Trophoblast cell (in vitro differentiated cells and primary cell): Measurements from ENCODE around the gene BLNK.
A peak's percentile ranks its signal among the peaks of the same experiment; 100 is the strongest.

Experiments
- DNase-seq, 2 donors: peaks; one replicate each; pipeline ENCODE4 v3.0.0-alpha.2; 2016
- H2AFZ ChIP-seq: 2 replicates; pipeline ENCODE4 v1.6.1; 2013; ENCODE audit warnings: low read length, moderate library complexity, mild to moderate bottlenecking; ENCODE audit not compliant: insufficient read depth, poor library complexity
- H2AK5ac ChIP-seq: 2 replicates; pipeline ENCODE4 v1.6.1; 2013; ENCODE audit warnings: mild to moderate bottlenecking, low read length
- H2BK120ac ChIP-seq: 2 replicates; pipeline ENCODE4 v1.6.1; 2013; ENCODE audit warnings: low read length, mild to moderate bottlenecking, moderate library complexity; ENCODE audit not compliant: insufficient read depth, poor library complexity
- H2BK12ac ChIP-seq: 2 replicates; pipeline ENCODE4 v1.6.1; 2013; ENCODE audit warnings: mild to moderate bottlenecking, low read length, moderate library complexity
- H2BK5ac ChIP-seq: 2 replicates; pipeline ENCODE4 v1.6.1; 2013; ENCODE audit warnings: low read length, low read depth, moderate library complexity, mild to moderate bottlenecking; ENCODE audit not compliant: poor library complexity
- H3K14ac ChIP-seq: 2 replicates; pipeline ENCODE4 v1.6.1; 2013; ENCODE audit warnings: mild to moderate bottlenecking, low read length
- H3K18ac ChIP-seq: 2 replicates; pipeline ENCODE4 v1.6.1; 2013; ENCODE audit warnings: mild to moderate bottlenecking, low read length
- H3K23ac ChIP-seq: 2 replicates; pipeline ENCODE4 v1.6.1; 2013; ENCODE audit warnings: low read length
- H3K27ac ChIP-seq: 2 replicates; pipeline ENCODE4 v1.5.1; 2013; ENCODE audit warnings: low read depth, mild to moderate bottlenecking, inconsistent platforms, low read length, moderate library complexity
- H3K27me3 ChIP-seq: 2 replicates; pipeline ENCODE4 v1.6.1; 2013; ENCODE audit warnings: inconsistent platforms, mild to moderate bottlenecking, low read length, moderate library complexity; ENCODE audit not compliant: insufficient read depth
- H3K36me3 ChIP-seq, 2 experiments: 1 replicate in 1 of 2; 2 replicates in 1 of 2; pipeline ENCODE4 v1.6.1; 2013; ENCODE audit warnings: low read length in 2 of 2, mild to moderate bottlenecking in 2 of 2, moderate library complexity in 1 of 2; ENCODE audit not compliant: insufficient read depth in 2 of 2, control insufficient read depth in 1 of 2
- H3K4ac ChIP-seq: 2 replicates; pipeline ENCODE4 v1.6.1; 2013; ENCODE audit warnings: low read depth, mild to moderate bottlenecking, low read length, moderate library complexity
- H3K4me1 ChIP-seq, 2 experiments: 1 replicate in 1 of 2; 2 replicates in 1 of 2; pipeline ENCODE4 v1.6.1; 2013; ENCODE audit warnings: low read length in 2 of 2, mild to moderate bottlenecking in 2 of 2, moderate library complexity in 1 of 2; ENCODE audit not compliant: insufficient read depth in 2 of 2, control insufficient read depth in 1 of 2
- H3K4me2 ChIP-seq: 2 replicates; pipeline ENCODE4 v1.6.1; 2013; ENCODE audit warnings: inconsistent platforms, mild to moderate bottlenecking, low read length, moderate library complexity
- H3K4me3 ChIP-seq: 2 replicates; pipeline ENCODE4 v1.5.1; 2013; ENCODE audit warnings: mild to moderate bottlenecking, low read depth, low read length, inconsistent platforms
- H3K79me1 ChIP-seq: one replicate; pipeline ENCODE4 v1.6.1; 2013; ENCODE audit warnings: low read length
- H3K79me2 ChIP-seq: 2 replicates; pipeline ENCODE4 v1.6.1; 2013; ENCODE audit warnings: low read length, mild to moderate bottlenecking; ENCODE audit not compliant: control insufficient read depth, insufficient read depth, poor library complexity
- H3K9ac ChIP-seq: 2 replicates; pipeline ENCODE4 v1.6.1; 2013; ENCODE audit warnings: mild to moderate bottlenecking, low read length
- H3K9me3 ChIP-seq: 2 replicates; pipeline ENCODE4 v1.6.1; 2013; ENCODE audit warnings: low read depth, mild to moderate bottlenecking, control low read depth, inconsistent platforms, low read length; ENCODE audit not compliant: insufficient read depth
- H4K12ac ChIP-seq: 2 replicates; pipeline ENCODE4 v1.6.1; 2013; ENCODE audit warnings: low read depth, mild to moderate bottlenecking, low read length, moderate library complexity
- H4K8ac ChIP-seq: 2 replicates; pipeline ENCODE4 v1.6.1; 2013; ENCODE audit warnings: low read depth, mild to moderate bottlenecking, low read length, moderate library complexity
- H4K91ac ChIP-seq: one replicate; pipeline ENCODE4 v1.6.1; 2013; ENCODE audit warnings: low read depth, mild to moderate bottlenecking, low read length, moderate library complexity
- WGBS: extraction: QIAGEN DNeasy Blood & Tissue Kit; methylation state at CpG from one replicate; pipeline ENCODE4 v1.1.7; 2013; ENCODE audit warnings: missing lambda C conversion rate; ENCODE audit not compliant: insufficient read length, insufficient coverage; ENCODE audit errors: extremely low coverage; 5-methylcytosine and 5-hydroxymethylcytosine counted together

BLNK gene

GRCh38 chr10:96287392-96288105 lies 16.2 kb upstream of the BLNK start:
- no peak overlapping the region for H3K4me2 ChIP-seq
- H2AFZ ChIP-seq = no peak overlapping the region
- no CpG with 5 or more reads among the region's 6 CpGs for WGBS

GRCh38 chr10:96285331-96285752 lies 14.0 kb upstream of the BLNK start:
- Histone ChIP-seq H3K9ac (no peak overlapping the region), H3K79me2 (peaks cover 3% of the 10 kb centered on the region), H2AK5ac (peak overlapping the region; percentile 45), H3K36me3 (no peaks in the 10 kb centered on the region), H3K79me1 (peaks cover 15% of the 10 kb centered on the region), H3K14ac (no peak overlapping the region), H2BK12ac (peak overlapping the region; percentile 42), H4K91ac (no peak overlapping the region), H3K4me3 (no peak overlapping the region), H3K4me1 (peaks cover 7 to 15% of the 10 kb centered on the region in 2 experiments), H3K27ac (no peak overlapping the region), H3K23ac (no peak overlapping the region), H3K4me2 (no peak overlapping the region), H3K9me3 (no peaks in the 10 kb centered on the region), H3K27me3 (no peaks in the 10 kb centered on the region), H2BK5ac (no peak overlapping the region), H4K12ac (no peak overlapping the region), H4K8ac (no peak overlapping the region), H3K4ac (no peak overlapping the region), H3K18ac (no peak overlapping the region), H2BK120ac (no peak overlapping the region), H2AFZ (no peak overlapping the region)
- DNase-seq = peak in 1 of 2 donors; percentile 68
- no CpG with 5 or more reads among the region's 8 CpGs for WGBS

More at GRCh38 chr10:96287392-96288105, 16.2 kb upstream of the BLNK start:
- peaks cover 15% of the 10 kb centered on the region for H3K79me1 ChIP-seq
- H2BK120ac ChIP-seq = peak overlapping the region; percentile 48
- no peak overlapping the region for H3K23ac ChIP-seq
- H2BK5ac ChIP-seq = peak overlapping the region; percentile 31
- H3K36me3 ChIP-seq = no peaks in the 10 kb centered on the region
- H2AK5ac ChIP-seq = no peak overlapping the region
- peak overlapping the region; percentile 84 for H2BK12ac ChIP-seq
- no peaks in the 10 kb centered on the region for H3K9me3 ChIP-seq
- peak overlapping the region; percentile 63 for H4K8ac ChIP-seq
- no peak overlapping the region for H3K4me3 ChIP-seq
- peak overlapping the region; percentile 65 for H3K27ac ChIP-seq
- no peak overlapping the region for H3K18ac ChIP-seq
- H4K12ac ChIP-seq = no peak overlapping the region
- peak; percentile 68 to 90 for DNase-seq
- H3K27me3 ChIP-seq = no peaks in the 10 kb centered on the region
- H4K91ac ChIP-seq = peak overlapping the region; percentile 26
- H3K14ac ChIP-seq = peak overlapping the region; percentile 53
- H3K4me1 ChIP-seq = peaks cover 7 to 15% of the 10 kb centered on the region in 2 experiments
- no peak overlapping the region for H3K9ac ChIP-seq
- H3K79me2 ChIP-seq = peaks cover 3% of the 10 kb centered on the region
- no peak overlapping the region for H3K4ac ChIP-seq

- peaks cover 12% of the 10 kb centered on the region for H3K79me1 ChIP-seq
- H2BK120ac ChIP-seq = no peak overlapping the region
- no peak overlapping the region for H2AK5ac ChIP-seq
- H3K4ac ChIP-seq = no peak overlapping the region
- H3K4me2 ChIP-seq = no peak overlapping the region
- no peak overlapping the region for H4K8ac ChIP-seq
- peak; percentile 70 to 95 for DNase-seq
- no peak overlapping the region for H3K27ac ChIP-seq
- peaks cover 3% of the 10 kb centered on the region for H3K79me2 ChIP-seq
- H3K9me3 ChIP-seq = no peaks in the 10 kb centered on the region
- no peak overlapping the region for H3K14ac ChIP-seq
- no peak overlapping the region for H4K12ac ChIP-seq
- H2BK12ac ChIP-seq = no peak overlapping the region
- H3K27me3 ChIP-seq = no peaks in the 10 kb centered on the region
- no peaks in the 10 kb centered on the region for H3K36me3 ChIP-seq
- H3K18ac ChIP-seq = no peak overlapping the region
- H4K91ac ChIP-seq = no peak overlapping the region
- H3K4me3 ChIP-seq = no peak overlapping the region
- no peak overlapping the region for H3K9ac ChIP-seq
- no CpG with 5 or more reads among the region's 6 CpGs for WGBS
- no peak overlapping the region for H3K23ac ChIP-seq
- H2BK5ac ChIP-seq = no peak overlapping the region
- H2AFZ ChIP-seq = no peak overlapping the region
- H3K4me1 ChIP-seq = peaks cover 7 to 12% of the 10 kb centered on the region in 2 experiments
Measured at GRCh38 chr10:96283756-96284155, 12.4 kb upstream of the BLNK start.

GRCh38 chr10:96283351-96283750 lies 12.0 kb upstream of the BLNK start:
- peak overlapping the region; percentile 53 for H2AK5ac ChIP-seq
- peaks cover 7 to 12% of the 10 kb centered on the region in 2 experiments for H3K4me1 ChIP-seq
- no CpG with 5 or more reads among the region's 2 CpGs for WGBS
- H3K36me3 ChIP-seq = no peaks in the 10 kb centered on the region
- H3K23ac ChIP-seq = no peak overlapping the region
- peak overlapping the region; percentile 74 for H4K91ac ChIP-seq
- H3K79me2 ChIP-seq = peaks cover 3% of the 10 kb centered on the region
- H2AFZ ChIP-seq = no peak overlapping the region
- peak overlapping the region; percentile 89 for H4K8ac ChIP-seq
- peak overlapping the region; percentile 65 for H3K27ac ChIP-seq
- no peaks in the 10 kb centered on the region for H3K27me3 ChIP-seq
- no peak overlapping the region for H4K12ac ChIP-seq
- H3K4me2 ChIP-seq = no peak overlapping the region
- H3K9ac ChIP-seq = no peak overlapping the region
- peak overlapping the region; percentile 91 for H2BK12ac ChIP-seq
- no peak overlapping the region for H3K4me3 ChIP-seq
- H2BK120ac ChIP-seq = peak overlapping the region; percentile 96
- H3K79me1 ChIP-seq = peaks cover 11% of the 10 kb centered on the region
- peak overlapping the region; percentile 82 for H3K14ac ChIP-seq
- H3K4ac ChIP-seq = peak overlapping the region; percentile 84
- H3K9me3 ChIP-seq = no peaks in the 10 kb centered on the region
- no peak overlapping the region for H2BK5ac ChIP-seq
- no peak overlapping the region for H3K18ac ChIP-seq
- DNase-seq = no peak
